Activated T-helper 1 cell treated with anti-CD3 and anti-CD28 coated beads, Interleukin-12 subunit alpha, Interleukin-12 subunit beta, Interleukin-2, Interleukin-4 antibody, amounts not matched to agents 30 ng/mL and 10 ng/mL and 1 ng/mL, durations not matched to agents 14 hours and 24 hours and 36 hours (primary cell): ENCODE measurements around the gene CDC27. TPM values are rescaled to one million over a fixed set of nuclear protein-coding genes. Genes with fewer than 3 reads are reported as not detected.
A peak's percentile ranks its signal among the peaks of the same experiment; 100 is the strongest.

Source experiments
- DNase-seq: peaks from one replicate; pipeline ENCODE4 v3.0.0; 2021; ENCODE audit warnings: low spot score
- H3K27ac Mint-ChIP-seq: one replicate; pipeline ENCODE4 v1.8.0; 2021; ENCODE audit warnings: mild to moderate bottlenecking, mixed read lengths
- H3K27me3 Mint-ChIP-seq: one replicate; pipeline ENCODE4 v1.8.0; 2022; ENCODE audit warnings: mild to moderate bottlenecking, moderate library complexity, mixed read lengths; ENCODE audit not compliant: insufficient read depth
- H3K36me3 Mint-ChIP-seq: one replicate; pipeline ENCODE4 v1.8.0; 2021; ENCODE audit warnings: low read depth, mixed read lengths
- H3K4me1 Mint-ChIP-seq: one replicate; pipeline ENCODE4 v1.8.0; 2021; ENCODE audit warnings: low read depth, mixed read lengths
- H3K4me3 Mint-ChIP-seq: one replicate; pipeline ENCODE4 v1.8.0; 2021; ENCODE audit warnings: mild to moderate bottlenecking, moderate library complexity, mixed read lengths
- H3K9me3 Mint-ChIP-seq: one replicate; pipeline ENCODE4 v1.8.0; 2021; ENCODE audit warnings: mixed read lengths
- intact Hi-C: fragments of 100-400 bp; cut with micrococcal nuclease; formaldehyde crosslinking; loops from one replicate; pipeline ENCODE4 v1.15.1; 2024
- total RNA-seq: library from RNA; stranded (reverse); gene quantifications from 2 replicates; pipeline ENCODE4 v1.2.3, GENCODE V29; 2022

Gene CDC27
- 89.7 and 92.0 TPM in 2 replicates for total RNA-seq

- Mint-ChIP-seq H3K9me3 (no peaks in the 10 kb centered on the region), H3K36me3 (peaks cover 13% of the 10 kb centered on the region), H3K4me3 (peak within 1 kb of the TSS; percentile 98), H3K4me1 (peaks cover 46% of the 10 kb centered on the region), H3K27ac (peak within 1 kb of the TSS; percentile 97), H3K27me3 (peaks cover 2% of the 10 kb centered on the region)
- intact Hi-C loops, result loop anchor here (1.0 to 10.0 kb wide), 2 partner anchors 16 to 264 kb away; partner anchors contain the start of gene GOSR2
- DNase-seq, result peak; percentile 100
Measured at GRCh38 chr17:47188876-47189731, at the start of gene CDC27. Gene CDC27 (minus strand): TSS chr17:47189295. CDS start chr17:47189172, 123 bp downstream.

- peaks cover 10% of the 10 kb centered on the region for H3K27me3 Mint-ChIP-seq
- no peak overlapping the region for H3K27ac Mint-ChIP-seq
- no peaks in the 10 kb centered on the region for H3K9me3 Mint-ChIP-seq
- H3K4me3 Mint-ChIP-seq, result no peak overlapping the region
- H3K36me3 Mint-ChIP-seq, result no peaks in the 10 kb centered on the region
- no peak for DNase-seq
- H3K4me1 Mint-ChIP-seq, result peaks cover 17% of the 10 kb centered on the region
- intact Hi-C loops, result no loop called here
Measured at GRCh38 chr17:47238321-47239010, 49.4 kb upstream of the CDC27 start.

- Mint-ChIP-seq H3K4me1 (peaks cover 17% of the 10 kb centered on the region), H3K36me3 (no peaks in the 10 kb centered on the region), H3K27ac (no peak overlapping the region), H3K4me3 (no peak overlapping the region), H3K27me3 (peaks cover 10% of the 10 kb centered on the region), H3K9me3 (no peaks in the 10 kb centered on the region)
- intact Hi-C loops, result no loop called here
- no peak for DNase-seq
Measured at GRCh38 chr17:47237841-47238240, 48.7 kb upstream of the CDC27 start.

GRCh38 chr17:47235923-47236322, 46.8 kb upstream of the CDC27 start:
- Mint-ChIP-seq H3K4me1 (peaks cover 17% of the 10 kb centered on the region), H3K27ac (no peak overlapping the region), H3K9me3 (no peaks in the 10 kb centered on the region), H3K27me3 (peaks cover 5% of the 10 kb centered on the region), H3K4me3 (no peak overlapping the region), H3K36me3 (no peaks in the 10 kb centered on the region)
- DNase-seq, result no peak
- intact Hi-C loops, result no loop called here

GRCh38 chr17:47235506-47235905, 46.4 kb upstream of the CDC27 start:
- Mint-ChIP-seq H3K36me3 (no peaks in the 10 kb centered on the region), H3K4me1 (peaks cover 14% of the 10 kb centered on the region), H3K9me3 (no peaks in the 10 kb centered on the region), H3K27me3 (peaks cover 5% of the 10 kb centered on the region), H3K4me3 (no peak overlapping the region), H3K27ac (no peak overlapping the region)
- intact Hi-C loops, result no loop called here
- no peak for DNase-seq

GRCh38 chr17:47232465-47232864, 43.4 kb upstream of the CDC27 start:
- Mint-ChIP-seq H3K4me3 (no peak overlapping the region), H3K9me3 (no peaks in the 10 kb centered on the region)
- intact Hi-C loops, result no loop called here

GRCh38 chr17:47231866-47232265, 42.8 kb upstream of the CDC27 start:
- no peaks in the 10 kb centered on the region for H3K36me3 Mint-ChIP-seq

More at GRCh38 chr17:47232465-47232864, 43.4 kb upstream of the CDC27 start:
- no peak for DNase-seq
- Mint-ChIP-seq H3K27ac (no peak overlapping the region), H3K27me3 (peaks cover 10% of the 10 kb centered on the region), H3K36me3 (no peaks in the 10 kb centered on the region), H3K4me1 (peaks cover 14% of the 10 kb centered on the region)

GRCh38 chr17:47231334-47231733, 42.2 kb upstream of the CDC27 start:
- no peak overlapping the region for H3K27ac Mint-ChIP-seq
- no peak for DNase-seq
- H3K27me3 Mint-ChIP-seq, result peaks cover 10% of the 10 kb centered on the region
- intact Hi-C loops, result no loop called here
- H3K36me3 Mint-ChIP-seq, result no peaks in the 10 kb centered on the region
- no peak overlapping the region for H3K4me3 Mint-ChIP-seq
- no peaks in the 10 kb centered on the region for H3K9me3 Mint-ChIP-seq
- H3K4me1 Mint-ChIP-seq, result peaks cover 14% of the 10 kb centered on the region

More at GRCh38 chr17:47231866-47232265, 42.8 kb upstream of the CDC27 start:
- Mint-ChIP-seq H3K27ac (no peak overlapping the region), H3K4me1 (peaks cover 14% of the 10 kb centered on the region), H3K4me3 (no peak overlapping the region), H3K27me3 (peaks cover 10% of the 10 kb centered on the region), H3K9me3 (no peaks in the 10 kb centered on the region)
- DNase-seq, result no peak
- intact Hi-C loops, result no loop called here

- no peak for DNase-seq
- intact Hi-C loops, result no loop called here
- Mint-ChIP-seq H3K4me3 (no peak overlapping the region), H3K36me3 (no peaks in the 10 kb centered on the region), H3K27ac (no peak overlapping the region), H3K27me3 (peaks cover 10% of the 10 kb centered on the region), H3K9me3 (no peaks in the 10 kb centered on the region), H3K4me1 (peaks cover 14% of the 10 kb centered on the region)
Measured at GRCh38 chr17:47230864-47231263, 41.8 kb upstream of the CDC27 start.

- intact Hi-C loops, result loop anchor here (1.0 kb wide), 3 partner anchors 24 to 387 kb away; no protein-coding TSS in a partner anchor
- Mint-ChIP-seq H3K4me1 (peaks cover 14% of the 10 kb centered on the region), H3K27ac (no peak overlapping the region), H3K27me3 (peaks cover 10% of the 10 kb centered on the region), H3K4me3 (peak overlapping the region; percentile 47), H3K36me3 (no peaks in the 10 kb centered on the region), H3K9me3 (no peaks in the 10 kb centered on the region)
- DNase-seq, result peak; percentile 60
Measured at GRCh38 chr17:47229535-47230443, 40.7 kb upstream of the CDC27 start.

GRCh38 chr17:47227862-47228261, 38.8 kb upstream of the CDC27 start:
- no peaks in the 10 kb centered on the region for H3K36me3 Mint-ChIP-seq
- H3K27ac Mint-ChIP-seq, result no peak overlapping the region
- peaks cover 15% of the 10 kb centered on the region for H3K27me3 Mint-ChIP-seq
- peaks cover 14% of the 10 kb centered on the region for H3K4me1 Mint-ChIP-seq
- DNase-seq, result no peak
- intact Hi-C loops, result no loop called here
- H3K9me3 Mint-ChIP-seq, result peaks cover 9% of the 10 kb centered on the region
- no peak overlapping the region for H3K4me3 Mint-ChIP-seq

GRCh38 chr17:47225911-47226688, 37.0 kb upstream of the CDC27 start:
- DNase-seq, result no peak
- Mint-ChIP-seq H3K4me3 (no peak overlapping the region), H3K27me3 (peaks cover 11% of the 10 kb centered on the region), H3K9me3 (peaks cover 9% of the 10 kb centered on the region), H3K4me1 (peaks cover 18% of the 10 kb centered on the region), H3K36me3 (no peaks in the 10 kb centered on the region), H3K27ac (no peak overlapping the region)
- intact Hi-C loops, result no loop called here
